NCI-H2107 treated with DMSO at 0.1 percent for 48 hours (cell line): ENCODE results near the gene PPAN.

Experiments used
- DNase-seq: peaks from one replicate; lab custom pipeline; 2025; ENCODE audit not compliant: unreplicated experiment; lab: John Stamatoyannopoulos, UW

Gene PPAN

DNA sequence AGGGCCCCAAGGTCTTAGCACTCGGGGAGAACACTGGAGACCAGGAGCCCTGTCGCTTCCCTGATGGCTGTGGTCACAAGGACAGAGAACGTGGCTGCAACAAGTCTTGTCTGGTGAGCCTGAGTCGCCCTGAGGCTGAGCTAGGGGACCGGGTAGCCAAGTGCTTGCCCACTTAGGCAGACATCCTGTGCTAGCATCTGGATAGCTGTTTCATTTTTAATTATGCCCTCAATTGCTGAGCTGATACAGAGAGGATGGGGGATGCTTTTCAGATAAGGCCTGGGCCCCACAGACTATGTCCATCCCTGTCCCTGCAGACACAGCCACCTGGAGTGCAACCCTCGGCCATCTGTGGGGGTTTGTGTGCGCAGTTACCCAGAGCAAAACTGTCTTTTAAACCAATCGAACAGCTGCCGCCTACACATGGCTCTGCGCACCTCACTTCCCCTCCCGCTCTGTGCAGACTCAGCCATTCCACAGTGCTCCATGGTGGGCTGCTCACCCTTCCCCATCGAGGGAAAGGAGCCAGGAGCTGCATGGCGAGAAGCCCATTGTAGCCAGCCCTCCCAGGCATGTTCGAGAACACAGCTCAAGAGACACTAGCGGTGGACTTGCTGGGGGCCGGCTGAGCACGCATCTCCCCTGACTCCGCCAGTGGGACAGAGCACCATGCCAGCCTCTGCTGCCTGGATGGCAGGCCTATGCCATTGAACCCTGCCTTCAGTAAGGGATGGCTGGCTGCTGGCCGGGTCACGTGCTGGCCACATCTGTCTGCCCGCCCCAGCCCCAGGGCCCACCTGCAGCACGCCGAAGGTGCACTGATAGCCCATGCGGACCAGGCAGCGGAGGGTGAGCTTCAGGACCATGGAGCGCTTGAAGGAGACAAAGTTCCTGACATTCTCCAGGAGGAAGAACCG is 33.0 kb downstream of the PPAN start:
- DNase-seq = no peak

DNA sequence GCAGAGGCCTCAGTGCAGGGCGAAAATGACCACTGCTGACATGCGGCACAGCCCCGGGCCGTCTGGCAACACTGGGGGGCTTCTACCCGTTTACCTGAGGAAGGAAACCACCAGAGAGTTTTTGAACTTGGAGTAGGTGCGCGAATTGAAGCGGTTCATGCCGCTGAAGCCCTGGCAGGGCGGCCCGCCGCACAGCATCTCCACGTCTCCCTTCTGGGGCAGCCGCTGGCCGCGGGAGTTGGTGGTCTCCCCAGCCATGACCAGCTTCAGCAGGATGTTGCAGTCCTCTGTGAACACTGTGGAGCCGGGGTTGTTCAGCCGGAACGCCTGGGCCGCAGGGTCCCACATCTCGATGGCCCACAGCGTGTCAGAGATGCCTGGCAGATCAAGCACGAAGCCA is 33.8 kb downstream of the PPAN start:
- no peak for DNase-seq

DNA sequence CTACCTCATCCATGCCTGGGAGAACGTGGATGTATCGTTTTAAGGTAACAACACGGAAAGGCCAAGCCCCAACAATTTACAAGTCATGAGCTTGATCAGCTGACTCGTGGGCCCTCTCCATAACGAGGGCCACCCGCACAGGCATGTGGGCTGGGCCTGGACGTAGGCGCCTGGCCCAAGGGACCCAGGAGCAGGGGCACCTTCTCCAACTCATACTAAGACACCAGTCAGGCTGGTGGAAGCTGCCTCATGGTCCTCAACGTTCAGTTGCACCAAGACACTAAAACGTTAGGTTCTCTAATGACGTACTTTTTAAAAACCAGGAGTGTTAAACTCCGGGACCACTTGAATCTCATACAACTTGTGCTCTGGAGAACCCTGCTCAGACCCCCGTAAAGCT is 35.3 kb downstream of the PPAN start:
- DNase-seq = no peak

DNA sequence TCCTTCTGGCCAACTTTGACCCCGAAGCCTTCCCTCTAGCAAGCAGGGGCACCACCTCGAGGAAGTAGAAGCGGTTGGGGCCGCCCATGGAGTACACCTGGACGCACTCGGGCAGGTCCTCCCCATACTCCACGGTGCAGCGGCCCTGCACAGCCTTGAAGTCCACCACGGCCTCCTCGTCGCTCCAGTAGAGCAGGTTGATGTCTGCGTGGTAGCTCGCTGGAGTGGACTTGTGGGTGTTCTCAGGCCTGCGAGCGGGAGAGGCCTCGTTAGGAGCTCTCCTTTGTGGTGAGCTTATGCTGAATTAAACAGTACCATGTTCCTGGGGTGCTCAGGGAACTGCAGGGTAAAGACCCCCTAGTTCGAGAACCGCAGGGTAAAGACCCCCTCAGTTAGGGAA is 35.8 kb downstream of the PPAN start:
- DNase-seq = no peak

DNA sequence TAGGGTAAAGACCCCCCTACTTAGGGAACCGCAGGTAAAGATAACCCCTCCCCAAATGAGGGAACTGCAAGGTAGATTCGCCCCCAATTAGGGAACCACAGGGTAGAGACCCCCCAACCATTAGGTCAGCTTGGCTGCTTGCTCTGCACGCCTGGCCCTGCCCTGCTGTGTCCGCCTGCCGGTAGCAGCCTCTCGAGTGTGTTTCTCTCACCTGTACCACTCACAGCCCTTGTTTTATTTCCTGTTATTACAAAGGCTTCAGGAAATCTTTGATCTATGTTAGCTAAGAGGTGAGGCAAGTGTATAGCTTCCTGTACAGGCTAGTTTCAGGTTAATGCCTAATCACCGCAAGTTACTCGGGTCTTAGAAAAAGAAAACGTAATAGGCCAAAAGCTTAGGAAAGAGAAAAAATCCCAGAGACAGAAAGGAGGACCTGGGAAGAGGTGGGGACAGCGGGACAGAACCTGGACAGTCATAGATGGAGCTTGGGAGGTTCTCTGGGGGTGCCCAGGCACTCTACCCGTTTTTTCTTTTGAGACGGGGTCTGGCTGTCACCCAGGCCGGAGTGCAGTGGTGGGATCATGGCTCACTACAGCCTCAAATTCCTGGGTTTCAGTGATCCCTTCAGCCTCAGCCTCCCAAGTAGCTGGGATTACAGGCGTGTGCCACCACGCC is 36.7 kb downstream of the PPAN start:
- DNase-seq = no peak

DNA sequence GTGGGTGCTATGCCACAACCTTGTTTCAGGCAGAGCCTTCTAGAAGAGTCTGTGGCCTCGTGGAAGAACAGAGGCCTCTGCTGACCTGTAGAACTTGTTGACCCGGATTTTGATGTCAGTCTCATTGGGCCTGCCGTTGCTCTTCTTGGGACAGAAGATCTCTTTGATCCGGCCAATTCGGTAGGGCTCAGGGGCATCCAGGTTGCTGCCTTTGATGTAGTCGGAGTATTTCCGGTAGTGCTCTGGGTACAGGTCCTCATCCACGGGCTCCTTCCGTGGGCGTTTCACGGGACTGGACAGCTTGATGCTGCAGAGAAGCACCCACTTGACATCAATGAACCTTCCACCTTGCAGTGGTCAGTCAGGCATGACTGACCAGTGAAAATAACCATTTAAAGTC is 37.5 kb downstream of the PPAN start:
- DNase-seq = no peak

DNA sequence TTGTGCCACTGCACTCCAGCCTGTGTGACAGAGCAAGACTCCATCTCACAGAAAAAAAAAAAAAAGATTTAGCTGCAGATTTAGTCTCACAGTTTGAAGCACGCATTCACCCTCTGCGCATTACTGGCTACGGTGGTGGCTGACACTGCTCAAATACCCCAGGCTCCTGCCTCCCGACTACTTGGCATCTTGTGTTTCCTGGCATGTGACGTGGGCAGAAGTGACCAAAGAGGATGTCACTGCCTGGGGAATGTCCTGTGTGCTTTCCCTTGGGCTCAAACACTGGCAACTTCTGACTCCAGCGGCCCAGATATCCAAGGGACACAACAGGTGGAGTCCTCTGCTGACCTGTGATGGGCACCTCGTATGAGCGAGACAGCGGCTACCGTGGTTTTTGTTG is 38.2 kb downstream of the PPAN start:
- no peak for DNase-seq

DNA sequence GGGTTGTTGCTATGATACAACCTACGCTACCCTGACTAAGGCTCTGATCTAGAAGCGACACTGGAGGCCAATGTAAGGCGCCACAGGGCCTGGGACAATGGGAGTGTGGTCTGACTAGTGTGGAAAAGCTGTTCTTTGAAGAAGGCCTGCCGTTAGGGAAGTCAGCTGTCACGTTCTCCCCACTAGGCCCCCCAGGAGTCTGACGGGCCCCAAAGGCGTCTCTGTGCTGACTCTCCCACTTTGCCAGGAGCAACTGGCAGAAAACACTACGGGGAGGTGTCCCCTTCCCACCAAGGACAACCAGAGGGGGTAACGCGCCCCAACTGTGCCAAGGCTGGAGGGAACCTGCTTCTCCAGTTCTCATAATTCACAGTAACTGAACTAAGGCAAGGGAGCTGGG is 38.9 kb downstream of the PPAN start:
- DNase-seq = no peak

DNA sequence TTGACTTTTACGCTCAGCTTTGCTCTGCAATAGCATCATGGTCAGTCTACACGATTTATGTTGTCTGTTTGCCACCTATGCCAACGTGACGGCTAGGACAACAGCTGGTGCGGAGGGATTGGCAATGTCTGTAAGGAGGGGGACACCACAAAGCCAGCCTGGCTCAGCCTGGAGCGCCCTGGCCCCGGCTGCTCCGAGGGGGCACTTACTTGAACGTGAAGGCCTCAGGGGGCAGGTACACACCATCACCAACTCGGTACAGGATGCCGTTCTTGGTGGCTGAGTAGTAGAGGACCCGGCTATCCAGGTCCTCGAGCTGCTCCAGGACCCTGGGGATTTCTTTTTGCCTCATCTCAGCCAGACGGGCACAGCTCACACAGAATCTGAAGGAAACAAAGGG is 40.0 kb downstream of the PPAN start:
- no peak for DNase-seq

DNA sequence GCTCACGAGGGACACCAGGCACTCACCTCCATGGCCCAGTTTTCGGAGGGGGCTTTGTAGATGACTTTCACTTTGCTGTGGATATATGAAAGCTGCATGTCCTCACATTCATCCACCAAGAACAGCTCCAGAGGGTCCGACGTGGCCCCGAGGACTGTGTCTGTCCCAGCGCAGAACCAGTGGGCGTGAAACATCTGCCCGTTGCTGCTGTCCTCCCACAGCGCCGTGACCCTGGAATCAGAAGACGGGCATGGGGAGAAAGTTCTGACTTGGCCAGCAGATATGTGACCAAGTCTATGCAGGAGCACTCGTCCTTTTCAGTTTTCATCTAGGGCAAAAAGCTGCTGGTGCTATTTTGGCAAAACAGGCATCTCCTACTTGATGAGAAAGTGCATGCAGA is 43.3 kb downstream of the PPAN start:
- DNase-seq = no peak

DNA sequence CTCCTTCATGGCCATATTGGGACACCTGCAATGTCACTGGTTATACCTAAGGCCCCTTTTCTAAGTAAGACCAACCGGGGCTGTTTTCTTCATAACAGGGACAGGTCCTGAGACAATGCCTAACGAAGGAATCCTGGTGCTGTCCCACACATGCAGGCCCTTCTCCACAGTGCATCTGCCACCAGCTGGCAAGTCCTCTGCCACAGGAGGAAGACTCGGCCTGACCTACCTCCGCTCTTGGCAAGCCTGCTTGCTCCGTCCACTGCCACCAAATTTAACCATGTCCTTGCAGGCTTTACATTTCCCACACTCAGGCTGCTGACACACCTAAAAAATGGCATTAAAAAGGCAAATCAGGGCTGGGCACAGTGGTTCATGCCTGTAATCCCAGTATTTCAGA is 45.4 kb downstream of the PPAN start:
- no peak for DNase-seq

DNA sequence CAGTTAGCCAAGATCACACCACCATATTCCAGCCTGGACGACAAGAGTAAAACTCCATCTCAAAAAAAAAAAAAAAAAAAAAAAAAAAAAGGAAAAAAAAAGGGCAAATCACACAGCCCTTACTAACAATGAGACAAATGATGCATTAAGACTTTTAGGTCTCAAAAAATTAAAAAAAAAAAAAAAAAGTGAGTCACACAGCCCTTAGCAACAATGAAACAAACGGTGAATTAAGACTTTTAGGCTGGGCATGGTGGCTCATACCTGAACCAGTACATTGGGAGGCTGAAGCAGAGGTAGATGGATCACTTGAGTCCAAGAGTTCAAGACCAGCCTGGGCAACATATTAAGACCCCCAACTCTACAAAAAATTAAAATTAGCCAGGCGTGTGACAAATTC is 45.9 kb downstream of the PPAN start:
- no peak for DNase-seq

DNA sequence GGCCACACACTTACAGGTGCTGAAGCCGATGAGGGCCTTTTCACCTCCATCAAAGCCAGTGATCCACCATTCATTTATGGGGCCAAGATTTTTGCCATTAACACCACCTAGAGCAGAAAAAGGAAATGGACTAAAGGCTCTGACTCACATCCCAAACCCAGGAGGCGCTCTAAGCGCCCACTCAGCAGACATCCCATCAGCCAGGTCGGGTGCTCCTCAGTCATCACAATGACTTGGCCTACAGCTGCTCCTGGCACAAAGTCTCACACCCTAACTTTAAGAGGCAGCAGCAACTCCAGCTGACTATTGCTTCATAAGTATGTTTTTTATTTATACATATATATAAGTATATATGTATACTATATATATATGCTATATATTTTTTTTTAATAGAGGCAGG is 49.7 kb downstream of the PPAN start:
- DNase-seq = no peak

DNA sequence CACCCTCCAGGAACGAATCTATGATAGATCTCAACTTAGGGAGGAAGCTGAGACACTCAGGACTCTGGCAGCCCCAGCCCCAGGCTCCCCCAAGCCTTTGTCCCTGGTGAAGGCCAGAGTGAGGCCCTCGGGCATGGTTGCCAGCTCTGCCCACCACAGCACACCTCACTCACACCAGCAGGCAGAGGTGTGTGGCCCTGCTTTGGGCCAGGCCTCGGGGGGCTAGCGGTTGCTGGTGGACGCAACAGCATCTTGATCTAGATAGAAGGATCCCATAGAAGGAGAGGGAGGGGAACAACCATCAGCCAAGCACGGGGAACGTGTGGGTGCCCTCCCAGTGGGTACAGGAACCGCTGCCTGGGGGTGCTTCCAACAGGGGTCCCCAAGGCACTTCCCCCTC is 51.9 kb downstream of the PPAN start:
- no peak for DNase-seq

DNA sequence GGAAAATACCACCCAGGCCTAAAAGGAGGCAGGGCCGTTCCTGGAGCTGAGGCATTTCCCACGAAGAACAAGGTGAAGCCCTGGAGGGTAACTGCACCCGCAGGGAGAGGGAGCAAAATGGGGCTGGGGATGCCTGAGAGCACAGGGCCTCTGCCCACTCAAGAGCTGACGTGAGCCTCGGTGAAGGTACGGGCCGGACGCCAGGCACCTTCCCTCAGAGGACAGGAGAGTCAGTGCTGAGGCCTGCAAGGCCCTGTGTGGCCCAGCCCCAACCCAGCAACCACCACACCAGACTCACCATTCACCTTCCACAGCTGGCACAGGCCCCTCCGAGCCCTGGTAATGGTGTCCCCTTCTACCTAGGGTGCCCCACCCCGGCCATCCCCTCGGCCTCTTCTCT is 52.3 kb downstream of the PPAN start:
- DNase-seq = no peak

DNA sequence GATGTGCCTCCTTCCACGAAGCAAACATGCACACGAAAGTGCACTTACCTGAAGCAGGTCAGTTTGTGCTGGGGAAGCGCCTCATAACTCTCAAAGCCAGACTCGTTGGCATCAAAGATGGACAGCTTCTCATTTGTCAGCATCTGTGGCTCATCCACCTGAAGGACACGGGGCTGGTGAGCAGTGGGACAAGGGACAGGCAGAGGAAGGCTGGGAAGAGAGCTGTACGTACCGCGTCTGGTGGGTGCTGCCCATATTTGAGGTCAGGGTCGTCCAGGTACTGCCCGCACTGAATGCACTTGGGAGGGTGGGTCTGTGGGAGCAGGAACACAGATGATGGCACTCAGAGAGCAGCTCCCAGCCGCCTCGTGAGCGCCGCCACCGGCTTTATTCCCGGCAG is 53.4 kb downstream of the PPAN start:
- DNase-seq = no peak
